CD4-positive, alpha-beta T cell treated with Interleukin-1 beta for 1 hour (primary cell): ENCODE data around the gene ZNF709.
"Not testable (repeated sequence)": the region's sequence is repeated elsewhere in the genome, so short reads cannot be mapped to it uniquely, and the experiment has no call there.

ENCODE experiments used
- DNase-seq, 2 donors: peaks; one replicate each; pipeline ENCODE4 v3.0.0-alpha.2; 2020 to 2022

ZNF709 gene

DNA sequence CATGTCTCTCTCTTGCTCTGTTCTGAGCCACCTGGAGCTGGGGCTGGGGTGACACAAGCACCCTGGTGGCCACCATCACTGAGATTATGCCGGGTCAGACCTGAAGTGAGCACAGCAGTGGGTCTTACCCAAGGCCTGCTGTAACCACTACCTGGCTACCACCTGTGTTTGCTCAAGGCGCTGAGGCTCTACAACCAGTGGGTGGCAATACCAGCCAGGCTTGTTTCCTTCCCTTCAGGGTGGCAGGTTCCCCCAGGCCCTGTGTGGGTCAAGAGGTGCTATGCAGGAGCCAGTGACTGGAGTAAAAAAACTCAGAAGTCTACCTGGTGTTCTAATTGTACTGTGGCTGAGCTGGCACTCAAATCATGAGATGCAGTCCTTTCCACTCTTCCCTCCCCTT lies 35.8 kb downstream of the ZNF709 start:
- DNase-seq: no peak

GRCh38 chr19:12440541-12441316 lies 43.9 kb downstream of the ZNF709 start, which contains the start of gene ZNF443:
TSS of gene ZNF443 (minus strand) at chr19:12441021. CDS start at chr19:12440914, 107 bp downstream.
- DNase-seq: peak; percentile 97 to 98

- DNase-seq: peak; percentile 15 to 31
Observed at GRCh38 chr19:12439686-12440540, 44.7 kb downstream of the ZNF709 start.

GRCh38 chr19:12430726-12431299 lies 53.8 kb downstream of the ZNF709 start:
- not testable (repeated sequence) for DNase-seq

DNA sequence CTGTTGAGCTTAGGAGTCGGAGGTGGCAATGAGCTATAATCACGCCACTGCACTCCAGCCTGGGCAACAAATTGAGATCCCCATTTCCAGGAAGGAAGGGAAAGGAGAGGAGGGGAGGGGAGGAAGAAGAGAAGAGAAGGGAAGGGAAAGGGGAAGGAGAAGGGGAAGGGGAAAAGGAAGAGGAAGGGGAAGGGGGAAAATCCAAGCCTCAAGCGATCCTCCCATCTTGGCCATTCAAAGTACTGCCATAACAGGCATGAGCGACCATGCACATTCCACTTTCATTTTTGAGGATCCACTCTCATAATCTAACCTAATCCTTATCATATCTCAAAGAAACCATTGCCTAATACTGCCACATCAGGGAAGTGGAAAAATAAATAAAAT lies 58.7 kb downstream of the ZNF709 start:
- no peak for DNase-seq

- no peak for DNase-seq
Observed at GRCh38 chr19:12425236-12425887, 59.3 kb downstream of the ZNF709 start.

DNA sequence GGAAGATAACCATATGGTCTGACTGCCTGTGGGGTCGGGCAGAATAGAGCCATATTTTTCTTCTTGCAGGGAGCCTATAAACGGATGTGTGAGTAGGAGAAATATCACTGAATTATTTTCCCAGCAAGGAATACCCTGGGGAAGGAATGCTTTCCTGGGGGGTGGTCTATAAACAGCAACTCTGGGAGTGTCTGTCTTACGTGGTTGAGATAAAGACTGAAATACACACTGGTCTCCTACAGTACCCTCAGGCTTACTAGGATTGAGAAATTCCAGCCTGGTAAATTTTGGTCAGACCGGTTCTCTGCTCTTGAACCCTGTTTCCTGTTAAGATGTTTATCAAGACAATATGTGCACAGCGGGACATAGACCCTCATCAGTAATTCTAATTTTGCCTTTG lies 67.3 kb downstream of the ZNF709 start:
- not testable (repeated sequence) for DNase-seq

DNA sequence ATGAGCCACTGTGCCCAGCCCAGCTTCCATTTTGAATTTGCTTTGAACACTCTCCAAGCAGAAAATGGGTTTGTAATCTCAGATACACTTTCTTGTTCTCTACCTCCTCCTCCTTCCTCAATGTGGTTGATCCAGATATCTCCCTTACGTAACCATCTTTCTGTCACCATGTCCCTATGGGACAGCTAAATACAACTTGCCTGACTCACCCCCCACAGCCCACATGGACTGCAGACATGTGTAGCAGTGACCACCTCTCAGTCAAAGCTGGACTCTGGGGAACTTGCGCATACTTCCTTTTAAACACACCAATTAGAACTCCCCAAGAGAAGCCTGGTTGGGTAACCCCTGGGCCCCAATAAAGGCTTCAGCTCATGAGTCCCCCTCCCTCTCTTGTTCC lies 72.7 kb downstream of the ZNF709 start:
- no peak for DNase-seq
